ENCODE data around the gene MVB12A.
A peak's percentile ranks its signal among the peaks of the same experiment; 100 is the strongest.

The MVB12A gene

GRCh38 chr19:17431417-17431816 lies 11.6 kb downstream of the MVB12A start:
- no peaks in the 10 kb centered on the region for H3K9me3 ChIP-seq (ENCODE audit: insufficient read depth, low read length)
- no peaks in the 10 kb centered on the region for H3K27me3 ChIP-seq (ENCODE audit: insufficient read depth, insufficient read length)
- no peak for TF ChIP-seq SUZ12 (IDR thresholded peaks at IDR 0.05; ENCODE audit: extremely low read depth, insufficient read depth, insufficient read length)
- no peak for TF ChIP-seq ZNF274 (IDR thresholded peaks at IDR 0.05; ENCODE audit: low read depth, low read length)
- TF ChIP-seq YY1 (IDR thresholded peaks at IDR 0.05; ENCODE audit: insufficient read depth, insufficient read length), result no peak
- DNase-seq (ENCODE audit: low read depth, low spot score), result no peak
- H3K36me3 ChIP-seq (ENCODE audit: insufficient read depth, insufficient read length, low read length), result no peaks in the 10 kb centered on the region
- H3K4me3 ChIP-seq (ENCODE audit: insufficient read length, low read depth), result no peak overlapping the region
- H3K9ac ChIP-seq (ENCODE audit: insufficient read length, low read depth), result no peak overlapping the region
- no peaks in the 10 kb centered on the region for H3K4me1 ChIP-seq (ENCODE audit: insufficient read depth, insufficient read length)

- H3K4me1 ChIP-seq (ENCODE audit: insufficient read depth, insufficient read length), result no peaks in the 10 kb centered on the region
- H3K36me3 ChIP-seq (ENCODE audit: insufficient read depth, insufficient read length, low read length), result no peaks in the 10 kb centered on the region
- no peaks in the 10 kb centered on the region for H3K9me3 ChIP-seq (ENCODE audit: insufficient read depth, low read length)
- no peaks in the 10 kb centered on the region for H3K27me3 ChIP-seq (ENCODE audit: insufficient read depth, insufficient read length)
- H3K4me3 ChIP-seq (ENCODE audit: insufficient read length, low read depth), result no peak overlapping the region
- TF ChIP-seq SUZ12 (IDR thresholded peaks at IDR 0.05; ENCODE audit: extremely low read depth, insufficient read depth, insufficient read length), result no peak
- TF ChIP-seq YY1 (IDR thresholded peaks at IDR 0.05; ENCODE audit: insufficient read depth, insufficient read length), result no peak
- TF ChIP-seq ZNF274 (IDR thresholded peaks at IDR 0.05; ENCODE audit: low read depth, low read length), result no peak
- no peak for DNase-seq (ENCODE audit: low read depth, low spot score)
- no peak overlapping the region for H3K9ac ChIP-seq (ENCODE audit: insufficient read length, low read depth)
Observed at GRCh38 chr19:17435218-17435617, 15.4 kb downstream of the MVB12A start.

DNA sequence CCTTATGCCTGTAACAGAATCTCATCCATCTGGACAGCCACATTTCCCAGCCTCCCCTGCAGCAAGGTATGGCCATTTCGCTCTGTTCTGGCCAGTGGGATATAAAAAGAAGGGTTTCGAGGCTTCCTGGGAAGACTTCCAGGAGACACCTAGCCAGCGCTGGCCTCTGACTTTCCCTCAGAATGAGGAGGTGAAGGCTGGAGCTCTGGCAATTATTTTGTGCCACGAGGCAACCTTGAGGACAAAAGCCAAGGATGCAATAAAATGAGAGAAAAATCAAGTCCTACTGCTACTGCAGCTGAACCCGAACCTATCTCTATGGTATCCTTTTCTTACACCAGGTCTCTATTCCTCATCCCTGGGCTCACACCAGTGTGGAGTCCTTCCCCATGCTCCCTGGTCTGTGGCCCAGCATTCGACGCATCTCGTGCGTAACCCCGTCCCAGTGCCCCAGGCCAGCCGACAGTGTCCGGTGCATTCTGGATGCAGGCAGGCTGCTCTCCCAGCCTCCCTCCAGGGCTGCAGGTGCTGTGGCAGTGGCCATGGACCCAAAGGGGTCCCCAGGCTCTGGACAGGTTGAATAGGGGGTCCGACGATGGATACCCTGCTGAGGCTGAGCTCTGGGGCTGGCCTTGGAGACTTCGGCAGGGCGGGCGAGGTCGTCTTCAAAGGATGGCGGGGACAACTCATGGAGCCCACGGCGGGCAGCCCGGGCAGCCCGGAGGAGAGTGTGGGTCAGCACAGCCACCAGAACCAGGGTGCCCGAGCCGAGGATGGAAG lies 16.4 kb downstream of the MVB12A start:
- no peak overlapping the region for H3K4me3 ChIP-seq (ENCODE audit: insufficient read length, low read depth)
- DNase-seq (ENCODE audit: low read depth, low spot score), result no peak
- no peak overlapping the region for H3K9ac ChIP-seq (ENCODE audit: insufficient read length, low read depth)
- H3K27me3 ChIP-seq (ENCODE audit: insufficient read depth, insufficient read length), result no peaks in the 10 kb centered on the region
- TF ChIP-seq YY1 (IDR thresholded peaks at IDR 0.05; ENCODE audit: insufficient read depth, insufficient read length), result no peak
- TF ChIP-seq ZNF274 (IDR thresholded peaks at IDR 0.05; ENCODE audit: low read depth, low read length), result no peak
- TF ChIP-seq SUZ12 (IDR thresholded peaks at IDR 0.05; ENCODE audit: extremely low read depth, insufficient read depth, insufficient read length), result no peak
- no peaks in the 10 kb centered on the region for H3K36me3 ChIP-seq (ENCODE audit: insufficient read depth, insufficient read length, low read length)
- no peaks in the 10 kb centered on the region for H3K4me1 ChIP-seq (ENCODE audit: insufficient read depth, insufficient read length)
- no peaks in the 10 kb centered on the region for H3K9me3 ChIP-seq (ENCODE audit: insufficient read depth, low read length)

GRCh38 chr19:17436874-17437267 lies 17.0 kb downstream of the MVB12A start:
- Histone ChIP-seq H3K4me1 (ENCODE audit: insufficient read depth, insufficient read length) (no peaks in the 10 kb centered on the region), H3K9me3 (ENCODE audit: insufficient read depth, low read length) (no peaks in the 10 kb centered on the region), H3K9ac (ENCODE audit: insufficient read length, low read depth) (no peak overlapping the region), H3K27me3 (ENCODE audit: insufficient read depth, insufficient read length) (no peaks in the 10 kb centered on the region), H3K36me3 (ENCODE audit: insufficient read depth, insufficient read length, low read length) (no peaks in the 10 kb centered on the region), H3K4me3 (ENCODE audit: insufficient read length, low read depth) (no peak overlapping the region)
- no peak for TF ChIP-seq ZNF274 (IDR thresholded peaks at IDR 0.05; ENCODE audit: low read depth, low read length)
- TF ChIP-seq SUZ12 (IDR thresholded peaks at IDR 0.05; ENCODE audit: extremely low read depth, insufficient read depth, insufficient read length), result no peak
- TF ChIP-seq YY1 (IDR thresholded peaks at IDR 0.05; ENCODE audit: insufficient read depth, insufficient read length), result no peak
- DNase-seq (ENCODE audit: low read depth, low spot score), result no peak

DNA sequence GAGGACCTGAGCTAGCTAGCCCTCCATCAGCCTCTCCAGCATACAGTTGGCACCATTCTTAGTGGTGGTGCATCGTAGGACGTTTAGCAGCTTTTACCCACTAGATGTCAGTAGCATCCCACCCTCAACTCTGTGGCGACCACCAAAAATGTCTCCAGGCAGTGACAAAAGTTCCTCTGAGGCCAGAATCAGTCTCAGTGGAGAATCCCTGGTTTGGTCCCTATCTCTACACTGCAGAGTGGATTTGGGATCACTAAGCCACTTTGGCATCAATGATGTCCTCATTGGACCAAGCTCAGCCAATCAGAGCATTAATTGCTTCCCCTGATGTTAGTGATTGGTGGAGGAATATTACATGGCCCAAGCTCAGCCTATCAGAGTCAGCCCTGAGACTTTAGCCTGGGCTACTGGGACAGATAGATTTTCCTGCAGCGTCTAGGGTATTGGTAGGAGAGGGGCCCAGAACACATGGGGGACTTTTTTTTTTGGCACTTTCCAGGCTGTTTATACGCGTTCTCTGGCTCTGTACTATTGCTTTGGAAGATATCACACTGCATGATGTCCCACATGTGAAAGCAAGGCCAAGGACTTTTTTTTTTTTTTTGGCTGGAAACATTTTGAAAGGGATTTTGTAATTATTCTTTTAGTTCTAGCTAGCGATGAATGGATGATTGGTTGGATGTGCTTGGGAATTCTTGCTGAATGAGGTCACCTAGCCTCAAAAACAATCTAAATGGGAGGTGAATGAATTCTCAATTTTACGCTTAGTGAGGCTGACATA lies 21.6 kb downstream of the MVB12A start:
- Histone ChIP-seq H3K9ac (ENCODE audit: insufficient read length, low read depth) (no peak overlapping the region), H3K36me3 (ENCODE audit: insufficient read depth, insufficient read length, low read length) (no peaks in the 10 kb centered on the region), H3K4me1 (ENCODE audit: insufficient read depth, insufficient read length) (no peaks in the 10 kb centered on the region), H3K27me3 (ENCODE audit: insufficient read depth, insufficient read length) (peaks cover 7% of the 10 kb centered on the region), H3K9me3 (ENCODE audit: insufficient read depth, low read length) (no peaks in the 10 kb centered on the region), H3K4me3 (ENCODE audit: insufficient read length, low read depth) (no peak overlapping the region)
- no peak for TF ChIP-seq SUZ12 (IDR thresholded peaks at IDR 0.05; ENCODE audit: extremely low read depth, insufficient read depth, insufficient read length)
- no peak for TF ChIP-seq ZNF274 (IDR thresholded peaks at IDR 0.05; ENCODE audit: low read depth, low read length)
- no peak for TF ChIP-seq YY1 (IDR thresholded peaks at IDR 0.05; ENCODE audit: insufficient read depth, insufficient read length)
- DNase-seq (ENCODE audit: low read depth, low spot score), result no peak

- Histone ChIP-seq H3K9me3 (ENCODE audit: insufficient read depth, low read length) (no peaks in the 10 kb centered on the region), H3K4me3 (ENCODE audit: insufficient read length, low read depth) (no peak overlapping the region), H3K27me3 (ENCODE audit: insufficient read depth, insufficient read length) (peaks cover 34% of the 10 kb centered on the region), H3K36me3 (ENCODE audit: insufficient read depth, insufficient read length, low read length) (no peaks in the 10 kb centered on the region), H3K4me1 (ENCODE audit: insufficient read depth, insufficient read length) (peaks cover 5% of the 10 kb centered on the region), H3K9ac (ENCODE audit: insufficient read length, low read depth) (no peak overlapping the region)
- TF ChIP-seq YY1 (IDR thresholded peaks at IDR 0.05; ENCODE audit: insufficient read depth, insufficient read length) (no peak), ZNF274 (IDR thresholded peaks at IDR 0.05; ENCODE audit: low read depth, low read length) (no peak), SUZ12 (IDR thresholded peaks at IDR 0.05; ENCODE audit: extremely low read depth, insufficient read depth, insufficient read length) (no peak)
- DNase-seq (ENCODE audit: low read depth, low spot score), result no peak
Observed at GRCh38 chr19:17445526-17446165, 25.8 kb downstream of the MVB12A start.

GRCh38 chr19:17447704-17448130 lies 27.9 kb downstream of the MVB12A start:
- peak overlapping the region; percentile 76 for H3K9ac ChIP-seq (ENCODE audit: insufficient read length, low read depth)
- TF ChIP-seq SUZ12 (IDR thresholded peaks at IDR 0.05; ENCODE audit: extremely low read depth, insufficient read depth, insufficient read length) (no peak), YY1 (IDR thresholded peaks at IDR 0.05; ENCODE audit: insufficient read depth, insufficient read length) (no peak), ZNF274 (IDR thresholded peaks at IDR 0.05; ENCODE audit: low read depth, low read length) (no peak)
- H3K4me3 ChIP-seq (ENCODE audit: insufficient read length, low read depth), result peak overlapping the region; percentile 51
- H3K4me1 ChIP-seq (ENCODE audit: insufficient read depth, insufficient read length), result peaks cover 5% of the 10 kb centered on the region
- DNase-seq (ENCODE audit: low read depth, low spot score), result no peak
- H3K36me3 ChIP-seq (ENCODE audit: insufficient read depth, insufficient read length, low read length), result no peaks in the 10 kb centered on the region
- H3K9me3 ChIP-seq (ENCODE audit: insufficient read depth, low read length), result no peaks in the 10 kb centered on the region
- H3K27me3 ChIP-seq (ENCODE audit: insufficient read depth, insufficient read length), result peaks cover 34% of the 10 kb centered on the region

Data from NT2/D1 (cell line).